IMR-90 (cell line): ENCODE results near the gene TTC16.

Experiments used
- CHD1 ChIP-seq: IDR thresholded peaks from 2 replicates; pipeline ENCODE4 v1.6.1; 2012; ENCODE audit warnings: low read depth, low read length, improper control_type of control experiment
- MAFK ChIP-seq: IDR thresholded peaks from 2 replicates; pipeline ENCODE4 v1.6.1; 2012; ENCODE audit warnings: low read depth, low read length, improper control_type of control experiment
- MAZ ChIP-seq: IDR thresholded peaks from 2 replicates; pipeline ENCODE4 v1.6.1; 2012; ENCODE audit warnings: low read depth, mild to moderate bottlenecking, low read length, improper control_type of control experiment, moderate library complexity, borderline replicate concordance
- MXI1 ChIP-seq: IDR thresholded peaks from 2 replicates; pipeline ENCODE4 v1.6.1; 2012; ENCODE audit warnings: low read depth, mild to moderate bottlenecking, low read length, moderate library complexity, borderline replicate concordance
- NFE2L2 ChIP-seq: fragments of 150-350 bp; IDR thresholded peaks from 2 replicates; pipeline ENCODE4 v1.6.1; 2016; ENCODE audit warnings: low read depth, mild to moderate bottlenecking, low read length
- POLR2A ChIP-seq: IDR thresholded peaks from 2 replicates; pipeline ENCODE4 v1.6.1; 2012; ENCODE audit warnings: mild to moderate bottlenecking, low read depth, low read length
- RAD21 ChIP-seq: IDR thresholded peaks from 2 replicates; pipeline ENCODE4 v1.6.1; 2012; ENCODE audit warnings: low read length, improper control_type of control experiment
- RCOR1 ChIP-seq: IDR thresholded peaks from 2 replicates; pipeline ENCODE4 v1.6.1; 2012; ENCODE audit warnings: mild to moderate bottlenecking, low read length, improper control_type of control experiment; ENCODE audit not compliant: insufficient replicate concordance
- RFX5 ChIP-seq: IDR thresholded peaks from 2 replicates; pipeline ENCODE4 v1.8.0; 2012; ENCODE audit warnings: low read depth, mild to moderate bottlenecking, low read length, moderate library complexity
- TF ChIP-seq, protein P1 (sequence below): conservative IDR thresholded peaks from 2 replicates; pipeline ENCODE4 v1.5.1; 2012; ENCODE audit warnings: mild to moderate bottlenecking, low read depth, low read length, improper control_type of control experiment
- TF ChIP-seq, protein P2 (sequence below): fragments of 150-350 bp; IDR thresholded peaks from 2 replicates; pipeline ENCODE4 v1.6.1; 2017; ENCODE audit warnings: mild to moderate bottlenecking, antibody characterized with exemption, low read length, low read depth

- no peak for TF ChIP-seq POLR2A
- TF ChIP-seq, protein P1, sequence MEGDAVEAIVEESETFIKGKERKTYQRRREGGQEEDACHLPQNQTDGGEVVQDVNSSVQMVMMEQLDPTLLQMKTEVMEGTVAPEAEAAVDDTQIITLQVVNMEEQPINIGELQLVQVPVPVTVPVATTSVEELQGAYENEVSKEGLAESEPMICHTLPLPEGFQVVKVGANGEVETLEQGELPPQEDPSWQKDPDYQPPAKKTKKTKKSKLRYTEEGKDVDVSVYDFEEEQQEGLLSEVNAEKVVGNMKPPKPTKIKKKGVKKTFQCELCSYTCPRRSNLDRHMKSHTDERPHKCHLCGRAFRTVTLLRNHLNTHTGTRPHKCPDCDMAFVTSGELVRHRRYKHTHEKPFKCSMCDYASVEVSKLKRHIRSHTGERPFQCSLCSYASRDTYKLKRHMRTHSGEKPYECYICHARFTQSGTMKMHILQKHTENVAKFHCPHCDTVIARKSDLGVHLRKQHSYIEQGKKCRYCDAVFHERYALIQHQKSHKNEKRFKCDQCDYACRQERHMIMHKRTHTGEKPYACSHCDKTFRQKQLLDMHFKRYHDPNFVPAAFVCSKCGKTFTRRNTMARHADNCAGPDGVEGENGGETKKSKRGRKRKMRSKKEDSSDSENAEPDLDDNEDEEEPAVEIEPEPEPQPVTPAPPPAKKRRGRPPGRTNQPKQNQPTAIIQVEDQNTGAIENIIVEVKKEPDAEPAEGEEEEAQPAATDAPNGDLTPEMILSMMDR = no peak
- TF ChIP-seq CHD1 = no peak
- no peak for TF ChIP-seq RFX5
- TF ChIP-seq, protein P2, sequence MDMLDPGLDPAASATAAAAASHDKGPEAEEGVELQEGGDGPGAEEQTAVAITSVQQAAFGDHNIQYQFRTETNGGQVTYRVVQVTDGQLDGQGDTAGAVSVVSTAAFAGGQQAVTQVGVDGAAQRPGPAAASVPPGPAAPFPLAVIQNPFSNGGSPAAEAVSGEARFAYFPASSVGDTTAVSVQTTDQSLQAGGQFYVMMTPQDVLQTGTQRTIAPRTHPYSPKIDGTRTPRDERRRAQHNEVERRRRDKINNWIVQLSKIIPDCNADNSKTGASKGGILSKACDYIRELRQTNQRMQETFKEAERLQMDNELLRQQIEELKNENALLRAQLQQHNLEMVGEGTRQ = no peak
- no peak for TF ChIP-seq NFE2L2
- no peak for TF ChIP-seq MAZ
- no peak for TF ChIP-seq MAFK
- TF ChIP-seq RAD21 = no peak
- no peak for TF ChIP-seq RCOR1
- no peak for TF ChIP-seq MXI1
Observed at GRCh38 chr9:127731938-127732337, 16.1 kb downstream of the TTC16 start.
